GM18867 (cell line): ENCODE measurements around the gene ZNF732.
"Not testable (repeated sequence)": the region's sequence is repeated elsewhere in the genome, so short reads cannot be mapped to it uniquely, and the experiment has no call there.

Experiments used
- ATAC-seq: cut with Tn5 transposase; IDR thresholded peaks from one replicate; pipeline ENCODE4 v1.9.1; 2021; ENCODE audit warnings: mild to moderate bottlenecking, moderate library complexity; ENCODE audit not compliant: unreplicated experiment

ZNF732 gene

GRCh38 chr4:304969-305680 lies at the start of gene ZNF732:
Gene ZNF732, minus strand, starts transcription at chr4:305474. Its CDS starts 164 bp downstream, at chr4:305310.
- no peak for ATAC-seq

GRCh38 chr4:340011-340410 lies 34.7 kb upstream of the ZNF732 start:
- no peak for ATAC-seq

GRCh38 chr4:338759-339097 lies 33.5 kb upstream of the ZNF732 start:
- ATAC-seq: no peak

DNA sequence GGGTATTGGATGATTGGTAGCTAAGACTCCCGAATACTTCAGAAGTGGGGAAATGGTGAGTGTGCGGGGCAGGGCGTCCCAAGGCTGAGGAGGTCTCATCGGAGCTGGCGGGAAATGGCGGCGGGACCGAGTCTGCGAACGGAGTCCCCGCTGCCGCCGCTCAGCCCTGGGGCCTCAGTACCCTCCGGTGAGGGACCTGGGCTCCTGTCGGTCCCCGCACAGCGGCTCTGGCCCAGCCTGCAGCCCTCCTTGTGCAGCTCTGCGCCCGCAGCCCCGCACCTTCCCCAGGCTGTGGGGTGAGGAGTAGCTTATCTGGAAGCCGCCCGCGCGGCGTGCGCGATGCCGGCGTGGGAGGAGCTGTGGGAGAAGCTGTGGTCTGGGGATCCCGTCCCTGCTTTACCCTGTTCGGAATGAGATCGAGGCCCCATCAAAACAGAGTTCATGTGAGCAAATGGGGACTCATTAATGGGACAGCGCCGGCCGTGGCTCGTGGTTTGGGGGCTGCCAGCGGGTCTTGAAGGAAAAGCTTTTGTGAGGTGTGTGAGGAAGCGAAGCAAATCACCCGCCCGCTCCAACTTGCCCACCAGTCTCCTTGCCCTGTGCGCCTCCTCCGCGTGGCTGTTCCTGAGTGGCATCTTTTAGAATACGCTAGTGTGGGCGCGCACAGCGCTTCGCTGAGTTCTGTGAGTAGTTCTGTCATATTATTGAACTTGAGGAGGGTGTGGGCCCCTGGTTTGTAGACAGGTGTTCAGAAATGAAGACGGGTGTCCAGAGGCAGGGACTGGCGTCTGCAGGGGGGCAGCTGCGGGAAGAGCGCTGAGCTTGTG lies 32.9 kb upstream of the ZNF732 start:
- peak; percentile 34 for ATAC-seq

GRCh38 chr4:337143-337931 lies 32.1 kb upstream of the ZNF732 start, which contains the start of gene ZNF141:
Gene ZNF141, plus strand, starts transcription at chr4:337814. Its CDS starts 170 bp downstream, at chr4:337984.
- peak; percentile 95 for ATAC-seq

DNA sequence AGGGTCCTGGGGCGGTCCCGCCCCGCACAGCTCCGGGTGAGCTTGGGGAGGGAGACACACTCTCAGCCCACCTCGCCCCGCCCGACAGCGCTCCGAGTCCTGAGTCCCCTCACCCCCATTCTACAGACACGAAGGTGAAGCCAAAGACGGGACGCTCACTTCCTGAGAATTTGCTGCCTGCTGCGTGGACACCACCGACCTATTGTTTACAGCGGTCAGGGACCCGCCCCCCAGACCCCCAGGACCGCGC lies 31.5 kb upstream of the ZNF732 start:
- ATAC-seq: no peak

DNA sequence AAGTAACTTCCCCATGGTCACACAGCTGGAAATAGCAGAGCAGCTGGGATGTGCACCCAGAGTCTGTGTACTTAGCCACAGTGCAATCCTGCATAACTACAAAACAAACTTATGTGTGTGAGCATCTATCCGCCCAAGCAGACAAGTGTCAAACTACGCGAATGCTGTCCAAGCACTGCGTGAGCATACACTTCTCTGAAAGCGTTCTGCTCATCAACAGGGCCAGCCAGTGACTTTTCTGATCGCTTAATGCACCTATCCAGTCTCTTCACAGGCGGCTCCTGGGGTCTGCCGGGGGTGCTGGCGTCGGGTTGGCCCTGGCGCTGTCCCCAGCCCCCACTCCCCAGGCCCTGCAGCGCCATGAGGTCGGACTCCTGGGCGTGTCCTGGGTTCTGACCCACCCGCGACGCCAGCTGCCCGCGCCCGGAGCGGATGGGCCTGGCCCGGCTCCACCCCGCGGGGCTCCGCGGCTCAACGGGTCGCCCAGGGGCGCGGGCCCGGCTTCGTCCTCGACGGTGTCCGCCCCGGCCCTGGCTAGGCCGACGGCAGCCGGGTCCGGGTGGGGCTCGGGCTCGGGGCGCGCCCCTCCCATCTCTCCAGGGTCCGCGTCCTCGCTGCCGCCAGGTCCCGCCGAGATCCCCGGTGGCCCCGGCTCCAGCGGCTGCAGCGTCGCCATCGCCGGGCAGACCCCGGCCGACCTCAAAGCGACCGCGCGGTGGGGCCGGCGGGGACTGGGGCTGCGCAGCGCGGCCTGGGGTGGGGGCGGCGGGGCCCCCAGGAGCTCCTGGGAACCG lies 31.0 kb upstream of the ZNF732 start:
- no peak for ATAC-seq

DNA sequence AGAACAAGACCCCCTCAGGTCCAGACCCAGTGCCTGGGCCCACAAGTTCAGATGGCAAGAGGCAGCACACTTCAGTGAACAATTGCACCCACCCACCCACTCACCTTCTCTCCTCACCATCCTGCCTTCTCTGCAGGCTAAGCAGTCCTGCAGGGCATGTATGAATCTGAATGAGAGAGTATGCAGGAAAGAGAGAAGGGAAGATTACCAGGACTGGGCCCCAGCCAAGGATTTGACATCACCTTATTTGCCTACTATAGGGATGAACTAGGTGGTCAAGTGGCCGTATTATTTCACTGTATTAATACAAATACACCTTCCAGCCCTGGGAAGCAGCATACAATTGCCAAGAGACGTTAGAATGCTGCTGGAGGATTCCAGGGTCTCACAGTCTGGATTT lies 30.2 kb upstream of the ZNF732 start:
- no peak for ATAC-seq

DNA sequence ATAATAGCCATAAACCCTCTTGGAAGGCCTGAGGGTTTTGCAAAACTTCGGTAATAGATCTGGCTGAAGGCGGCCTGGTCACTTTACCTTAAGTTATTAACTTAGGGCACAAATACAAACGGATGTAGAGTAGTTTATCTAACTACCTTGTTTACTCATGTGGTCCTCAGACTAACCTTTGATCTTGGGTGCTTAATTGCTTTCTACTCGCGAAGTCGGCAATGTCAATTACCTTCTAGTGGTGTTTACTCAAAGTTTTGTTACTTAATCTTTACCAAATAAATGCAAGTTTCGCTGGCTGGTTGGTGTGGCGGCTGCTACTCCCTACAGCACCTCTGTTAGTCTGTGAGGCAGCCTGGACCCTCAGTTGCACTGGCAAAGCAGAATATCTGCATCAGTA lies 23.5 kb upstream of the ZNF732 start:
- ATAC-seq: no peak

DNA sequence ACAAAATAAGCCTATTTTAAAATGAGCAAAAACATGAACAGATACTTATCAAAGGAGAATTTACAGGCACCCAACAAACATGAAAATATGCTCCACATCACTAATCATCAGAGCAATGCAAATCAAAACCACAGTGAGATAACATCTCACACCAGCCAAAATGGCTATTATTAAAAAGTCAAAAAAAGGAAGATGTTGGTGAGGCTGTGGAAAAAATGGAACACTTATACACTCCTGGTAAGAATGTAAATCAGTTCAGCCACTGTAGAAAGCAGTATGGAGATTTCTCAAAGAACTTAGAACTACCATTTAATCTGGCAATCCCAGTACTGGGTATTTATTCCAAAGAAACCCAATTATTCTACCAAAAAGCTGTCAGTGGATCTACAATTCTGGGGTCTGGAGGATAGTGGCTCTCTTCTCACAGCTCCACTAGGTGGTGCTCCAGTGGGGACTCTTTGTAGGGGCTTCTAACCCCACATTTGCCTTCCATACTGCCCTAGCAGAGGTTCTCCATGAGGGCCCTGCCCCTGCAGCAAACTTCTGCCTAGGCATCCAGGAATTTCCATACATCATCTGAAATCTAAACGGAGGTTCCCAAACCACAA lies 9.1 kb upstream of the ZNF732 start:
- ATAC-seq: no peak

DNA sequence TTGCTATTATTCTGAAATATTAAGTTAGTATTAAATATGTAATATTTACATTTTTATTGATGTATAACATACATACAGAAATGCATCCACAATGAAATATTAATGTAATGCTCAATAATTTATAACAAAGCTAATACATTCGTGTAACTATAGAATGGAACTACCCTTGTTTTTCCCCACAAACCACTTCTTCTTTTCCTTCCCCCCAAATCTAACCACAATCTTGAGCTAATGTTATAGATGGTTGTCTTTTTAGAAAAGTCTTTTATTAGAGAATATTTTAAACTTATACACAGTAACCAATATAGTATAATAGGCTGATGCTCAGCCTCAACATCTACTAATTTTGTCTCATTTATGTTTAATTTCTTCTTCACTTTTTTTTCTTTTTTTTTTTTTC lies 4.5 kb upstream of the ZNF732 start:
- no peak for ATAC-seq

- no peak for ATAC-seq
Observed at GRCh38 chr4:306551-306961, 1.3 kb upstream of the ZNF732 start.

- ATAC-seq: not testable (repeated sequence)
Observed at GRCh38 chr4:304516-304915, 758 bp downstream of the ZNF732 start.

GRCh38 chr4:302381-302780 lies 2.9 kb downstream of the ZNF732 start:
- ATAC-seq: no peak

- ATAC-seq: no peak
Observed at GRCh38 chr4:294732-295131, 10.5 kb downstream of the ZNF732 start.

- ATAC-seq: no peak
Observed at GRCh38 chr4:288891-289290, 16.4 kb downstream of the ZNF732 start.

DNA sequence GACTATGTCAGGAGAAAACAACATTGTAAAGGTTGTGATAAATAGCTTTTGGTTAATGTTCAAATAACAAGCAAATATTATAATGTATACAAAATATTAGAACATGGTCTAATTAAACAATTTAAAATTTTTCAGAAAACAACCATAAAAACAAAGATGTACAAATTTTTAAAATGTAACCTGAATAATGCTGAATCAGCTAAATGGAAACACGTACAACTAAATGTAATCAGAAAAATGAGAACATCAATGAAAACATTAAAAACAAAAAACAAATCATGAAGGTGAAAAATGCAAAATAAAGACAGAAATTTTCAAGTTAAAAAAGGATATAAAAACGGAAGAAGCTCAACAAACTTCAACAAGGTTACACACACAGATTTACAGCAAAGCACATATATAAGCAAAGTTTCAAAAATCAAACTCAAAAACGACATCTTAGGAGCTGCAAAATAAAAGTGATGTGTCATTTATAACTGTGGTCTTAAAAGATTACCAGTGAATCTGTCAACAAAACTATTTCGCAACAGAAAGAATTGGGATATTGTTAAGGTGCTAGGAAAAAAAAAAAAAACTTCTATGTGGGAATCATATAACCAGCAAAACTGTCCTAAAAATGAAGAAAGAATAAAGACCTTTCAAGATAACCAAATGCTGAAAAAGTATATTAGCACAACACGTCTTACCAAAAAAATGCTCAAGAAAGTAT lies 31.8 kb downstream of the ZNF732 start:
- no peak for ATAC-seq

DNA sequence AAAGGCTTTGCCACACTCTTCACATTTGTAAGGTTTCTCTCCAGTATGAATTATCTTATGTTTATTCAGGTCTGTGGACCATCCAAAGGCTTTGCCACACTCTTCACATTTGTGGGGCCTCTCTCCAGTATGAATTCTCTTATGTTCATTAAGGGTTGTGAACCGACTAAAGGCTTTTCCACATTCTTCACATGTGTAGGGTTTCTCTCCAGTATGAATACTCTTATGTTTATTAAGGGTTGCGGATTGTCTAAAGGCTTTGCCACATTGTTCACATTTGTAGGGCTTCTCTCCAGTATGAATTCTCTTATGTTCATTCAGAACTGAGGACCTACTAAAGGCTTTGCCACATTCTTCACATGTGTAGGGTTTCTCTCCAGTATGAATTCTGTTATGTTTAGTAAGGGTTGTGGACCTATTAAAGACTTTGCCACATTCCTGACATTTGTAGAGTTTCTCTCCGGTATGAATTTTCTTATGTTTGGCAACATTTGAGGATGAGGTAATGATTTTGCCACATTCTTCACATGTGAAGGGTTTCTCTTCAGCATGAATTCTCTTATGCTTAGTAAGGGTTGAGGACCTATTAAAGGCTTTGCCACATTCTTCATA lies 33.7 kb downstream of the ZNF732 start:
- ATAC-seq: no peak

DNA sequence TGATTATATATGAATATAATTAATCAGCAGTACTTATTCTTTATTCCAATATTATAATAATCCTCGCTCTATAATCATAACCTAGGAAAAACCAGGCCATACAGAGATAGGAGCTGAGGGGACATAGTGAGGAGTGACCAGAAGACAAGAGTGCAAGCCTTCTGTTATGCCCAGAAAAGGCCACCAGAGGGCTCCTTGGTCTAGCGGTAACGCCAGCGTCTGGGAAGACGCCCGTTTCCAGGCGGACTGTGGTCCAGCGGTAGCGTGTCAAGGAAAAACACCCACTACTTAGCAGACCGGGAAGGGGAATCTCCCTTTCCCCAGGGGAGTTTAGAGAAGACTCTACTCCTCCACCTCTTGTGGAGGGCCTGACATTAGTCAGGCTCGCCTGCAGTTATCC lies 46.0 kb downstream of the ZNF732 start:
- ATAC-seq: not testable (repeated sequence)

DNA sequence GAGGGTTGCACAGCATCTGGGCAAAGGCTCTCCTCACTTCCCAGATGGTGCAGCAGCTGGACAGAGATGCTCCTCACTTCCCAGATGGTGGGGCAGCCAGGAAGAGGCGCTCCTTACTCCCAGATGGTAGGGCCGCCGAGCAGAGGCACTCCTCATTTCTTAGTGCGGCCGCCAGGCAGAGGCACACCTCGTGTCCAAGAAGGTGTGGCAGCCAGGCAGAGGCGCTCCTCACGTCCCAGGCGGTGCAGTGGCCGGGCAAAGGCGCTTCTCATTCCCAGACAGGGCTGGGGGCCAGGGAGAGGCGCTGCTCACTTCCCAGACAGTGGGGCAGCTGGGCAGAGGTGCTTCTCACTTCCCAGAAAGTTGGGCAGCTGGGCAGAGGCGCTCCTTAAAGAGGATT lies 48.8 kb downstream of the ZNF732 start:
- no peak for ATAC-seq
